GM20000 (cell line): ENCODE data around the gene CACNA1B.

Source experiments
- DNase-seq: peaks from one replicate; pipeline ENCODE4 v3.0.0; 2012; ENCODE audit warnings: low spot score
- CTCF ChIP-seq: IDR thresholded peaks from 2 replicates; pipeline ENCODE4 v1.5.1; 2012; ENCODE audit warnings: mild to moderate bottlenecking, control low read depth; ENCODE audit errors: extremely low read depth, missing control alignments

The CACNA1B gene

GRCh38 chr9:138031186-138031585, 153.6 kb downstream of the CACNA1B start:
- TF ChIP-seq CTCF: no peak
- DNase-seq: no peak

GRCh38 chr9:138033950-138034349, 156.4 kb downstream of the CACNA1B start:
- no peak for DNase-seq
- TF ChIP-seq CTCF: no peak

- no peak for TF ChIP-seq CTCF
- DNase-seq: no peak
These were observed 159.6 kb downstream of the CACNA1B start for GRCh38 chr9:138037140-138037539.

- TF ChIP-seq CTCF: no peak
These were observed 160.7 kb downstream of the CACNA1B start for GRCh38 chr9:138038244-138038671.

GRCh38 chr9:138040446-138041430, 163.2 kb downstream of the CACNA1B start:
- DNase-seq: no peak
- no peak for TF ChIP-seq CTCF

More at GRCh38 chr9:138038244-138038671, 160.7 kb downstream of the CACNA1B start:
- DNase-seq: no peak

- TF ChIP-seq CTCF: no peak
- DNase-seq: no peak
These were observed 164.6 kb downstream of the CACNA1B start for GRCh38 chr9:138042146-138042545.

GRCh38 chr9:138042640-138043039, 165.1 kb downstream of the CACNA1B start:
- no peak for DNase-seq
- no peak for TF ChIP-seq CTCF
